Muscle of back (tissue), 11 donors: ENCODE data around the gene SUPT6H. TPM values are rescaled to one million over a fixed set of nuclear protein-coding genes. Genes with fewer than 3 reads are reported as not detected.
A peak's percentile ranks its signal among the peaks of the same experiment; 100 is the strongest.
"Not testable (repeated sequence)": the region's sequence is repeated elsewhere in the genome, so short reads cannot be mapped to it uniquely, and the experiment has no call there.

Source experiments
- DNase-seq, 3 donors: peaks; one replicate each; pipeline versions ENCODE4 v3.0.0 to v3.0.0-alpha.2; 2013
- polyA plus RNA-seq, 10 donors: library from polyadenylated mRNA; unstranded; fragments of 120-200 nt; gene quantifications; one replicate each; pipeline ENCODE4 v1.2.1, GENCODE V29; 2013; ENCODE audit not compliant: insufficient read length in 10 of 10

SUPT6H gene
- polyA plus RNA-seq, 10 donors: 36.8 to 47.7 (median 41.7) TPM

GRCh38 chr17:28646039-28646754 is 15.8 kb upstream of the SUPT6H start:
- DNase-seq: peak in 1 of 3 donors; percentile 12

GRCh38 chr17:28648698-28649097 is 13.3 kb upstream of the SUPT6H start:
- no peak for DNase-seq

GRCh38 chr17:28655160-28655559 is 6.8 kb upstream of the SUPT6H start:
- DNase-seq: no peak

GRCh38 chr17:28657756-28658155 is 4.2 kb upstream of the SUPT6H start:
- no peak for DNase-seq

- not testable (repeated sequence) for DNase-seq
Measured at GRCh38 chr17:28658342-28658741, 3.7 kb upstream of the SUPT6H start.

GRCh38 chr17:28658766-28659496 is 3.1 kb upstream of the SUPT6H start:
- not testable (repeated sequence) for DNase-seq

GRCh38 chr17:28659497-28659881 is 2.5 kb upstream of the SUPT6H start:
- DNase-seq: not testable (repeated sequence)

- no peak for DNase-seq
Measured at GRCh38 chr17:28662527-28662829, 473 bp downstream of the SUPT6H start.

- no peak for DNase-seq
Measured at GRCh38 chr17:28663723-28664122, 1.7 kb downstream of the SUPT6H start.

GRCh38 chr17:28665994-28666393 is 4.0 kb downstream of the SUPT6H start:
- DNase-seq: no peak

GRCh38 chr17:28667870-28668269 is 5.9 kb downstream of the SUPT6H start:
- DNase-seq: peak in 1 of 3 donors; percentile 21

GRCh38 chr17:28669918-28670317 is 7.9 kb downstream of the SUPT6H start:
- no peak for DNase-seq

GRCh38 chr17:28675490-28675889 is 13.5 kb downstream of the SUPT6H start:
- DNase-seq: no peak

- no peak for DNase-seq
Measured at GRCh38 chr17:28675980-28676379, 14.0 kb downstream of the SUPT6H start.

GRCh38 chr17:28682655-28683054 is 20.6 kb downstream of the SUPT6H start:
- DNase-seq: no peak

GRCh38 chr17:28684963-28685362 is 23.0 kb downstream of the SUPT6H start:
- peak; percentile 21 to 43 (median 22) for DNase-seq

- no peak for DNase-seq
Measured at GRCh38 chr17:28685366-28685765, 23.4 kb downstream of the SUPT6H start.

- no peak for DNase-seq
Measured at GRCh38 chr17:28686296-28686695, 24.3 kb downstream of the SUPT6H start.

GRCh38 chr17:28688481-28688880 is 26.5 kb downstream of the SUPT6H start:
- DNase-seq: no peak

GRCh38 chr17:28689011-28689410 is 27.0 kb downstream of the SUPT6H start:
- no peak for DNase-seq

- no peak for DNase-seq
Measured at GRCh38 chr17:28693869-28694268, 31.9 kb downstream of the SUPT6H start.

- DNase-seq: no peak
Measured at GRCh38 chr17:28698253-28698941, 36.4 kb downstream of the SUPT6H start.

GRCh38 chr17:28700278-28700677 is 38.3 kb downstream of the SUPT6H start:
- no peak for DNase-seq
